H4 (cell line): Measurements from ENCODE around the gene DOP1B. TPM values are rescaled to one million over a fixed set of nuclear protein-coding genes. Genes with fewer than 3 reads are reported as not detected.

Source experiments
- DNase-seq: peaks from one replicate; pipeline ENCODE4 v3.0.0-alpha.2; 2015; ENCODE audit warnings: low spot score
- total RNA-seq: library from RNA; depleted of rRNA; stranded (reverse); fragments of >200 nt; shearing (Covaris generic); gene quantifications from 2 replicates; pipeline ENCODE4 v1.2.3, GENCODE V29; 2014; rRNA removed

DOP1B gene
- total RNA-seq, 1 experiment from 2014 or later, result 1.5 TPM

DNA sequence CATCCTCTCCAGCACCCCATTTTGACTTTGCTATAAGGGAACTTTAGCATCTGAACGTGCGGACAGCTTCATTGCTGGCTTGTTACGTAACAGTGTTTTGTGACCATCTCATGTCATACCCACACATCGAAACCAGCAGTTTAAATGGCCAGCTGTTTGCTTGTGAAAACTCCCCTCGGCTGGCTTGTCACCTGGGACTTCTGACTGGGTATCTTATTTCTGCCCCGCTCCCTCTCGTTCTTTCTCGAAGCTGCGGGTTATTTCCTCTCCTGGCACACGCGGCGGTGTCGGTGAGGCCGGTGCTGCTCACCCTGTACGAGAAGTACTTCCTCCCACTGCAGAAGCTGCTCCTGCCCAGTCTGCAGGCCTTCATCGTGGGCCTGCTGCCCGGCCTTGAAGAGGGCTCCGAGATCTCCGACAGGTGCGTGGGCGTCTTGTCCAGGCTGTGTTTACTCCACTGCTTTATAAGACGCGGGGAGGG lies 43.5 kb downstream of the DOP1B start:
- no peak for DNase-seq

DNA sequence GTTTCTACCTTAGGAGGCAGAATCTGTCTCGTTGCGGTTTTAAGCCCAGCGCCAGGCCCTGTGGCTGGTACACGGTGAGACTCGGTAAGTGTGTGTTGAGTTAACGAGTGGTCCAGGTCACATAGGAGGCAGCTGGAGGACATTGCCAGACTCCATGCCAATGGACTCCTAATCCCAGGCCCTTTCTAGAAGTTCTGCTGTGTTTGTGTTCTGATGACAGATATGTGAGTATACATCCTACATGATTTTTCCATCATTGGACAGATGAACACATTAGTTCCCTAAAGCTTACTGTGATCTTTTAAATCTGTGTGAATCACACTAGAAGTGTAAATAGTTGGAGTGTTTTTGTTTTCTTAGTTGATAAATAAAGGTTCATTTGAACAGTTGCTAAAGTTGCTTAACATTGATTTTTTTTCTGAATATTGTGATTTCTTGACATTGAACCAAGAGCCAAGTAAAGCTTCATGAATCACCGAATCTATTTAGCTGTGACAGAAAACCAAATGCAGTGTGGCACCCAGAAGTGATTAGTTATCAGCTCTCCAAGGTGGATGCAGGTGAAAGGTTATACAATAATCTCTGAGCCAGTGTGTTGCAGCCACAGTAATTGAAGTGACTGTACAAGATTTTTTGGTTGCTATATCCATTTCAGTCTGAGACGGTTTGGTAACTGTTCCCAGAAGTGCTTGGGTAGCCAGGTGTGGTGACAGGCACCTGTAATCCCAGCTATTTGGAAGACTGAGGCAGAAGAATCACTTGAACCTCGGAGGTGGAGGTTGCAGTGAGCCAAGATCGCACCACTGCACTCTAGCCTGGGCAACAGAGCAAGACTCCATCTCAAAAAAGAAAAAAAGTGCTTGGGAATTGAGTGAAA lies 46.3 kb downstream of the DOP1B start:
- no peak for DNase-seq

DNA sequence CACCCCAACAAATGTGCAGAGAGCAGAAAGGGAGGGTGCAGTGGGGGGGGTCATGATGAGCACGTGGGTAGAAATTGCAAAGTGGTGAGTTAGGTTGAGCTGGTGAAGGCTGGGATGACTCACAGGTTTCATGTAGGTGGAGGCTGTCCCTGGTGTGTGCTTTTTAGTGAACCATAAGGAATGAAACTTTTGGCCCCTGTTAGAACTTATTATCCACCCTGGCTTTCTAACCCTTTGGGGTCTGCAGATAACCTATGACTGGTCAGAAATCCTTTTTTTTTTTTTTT lies 46.9 kb downstream of the DOP1B start:
- DNase-seq, result peak; percentile 82

DNA sequence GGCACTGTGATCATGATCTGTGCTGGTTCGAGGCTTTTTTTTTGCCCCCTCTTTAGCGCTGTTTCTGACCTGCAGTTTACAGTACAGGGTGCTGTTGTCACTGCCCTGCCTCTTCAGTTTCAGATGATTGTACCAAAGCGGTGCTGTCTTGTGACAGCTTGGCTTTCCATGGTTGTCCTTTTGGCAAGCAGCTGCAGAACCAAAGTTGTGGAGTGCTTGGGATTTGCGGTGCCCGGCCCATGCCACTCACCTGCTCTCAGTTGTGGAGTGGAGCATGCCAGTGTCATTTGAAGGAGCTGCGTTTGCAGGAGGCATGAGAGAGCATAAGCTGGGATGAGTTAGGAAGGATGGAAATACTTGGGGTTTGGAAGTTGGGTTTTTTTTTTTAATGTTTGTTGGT lies 48.4 kb downstream of the DOP1B start:
- no peak for DNase-seq

DNA sequence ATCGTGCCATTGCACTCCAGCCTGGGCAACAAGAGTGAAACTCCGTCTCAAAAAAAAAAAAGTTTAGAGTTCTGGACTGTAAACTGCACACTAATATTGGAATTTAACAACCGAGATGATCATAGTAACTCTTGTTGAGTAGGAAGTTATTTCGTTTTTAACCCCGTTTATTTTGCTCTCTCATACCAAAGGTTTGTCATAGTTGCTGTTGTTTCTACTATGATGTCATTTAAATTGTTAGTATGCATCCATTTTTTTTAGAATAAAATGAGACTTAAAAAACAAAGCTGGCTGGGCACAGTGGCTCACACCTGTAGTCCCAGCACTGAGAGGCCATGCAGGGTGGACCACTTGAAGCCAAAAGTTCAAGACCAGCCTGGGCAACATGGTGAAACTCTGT lies 49.3 kb downstream of the DOP1B start:
- no peak for DNase-seq

Other genes with a start within 250 kb of the DOP1B start
- 14.6 and 18.0 TPM in 2 replicates for gene SETD4, start 96.3 kb upstream of the DOP1B start, total RNA-seq
- gene CBR1, start 86.8 kb upstream of the DOP1B start, total RNA-seq, result 290 and 329 TPM in 2 replicates
- gene CBR3, start 21.7 kb upstream of the DOP1B start, total RNA-seq, result 33.0 and 33.6 TPM in 2 replicates
- gene MORC3, start 163.4 kb downstream of the DOP1B start, total RNA-seq, result 14.3 and 17.7 TPM in 2 replicates
- gene CHAF1B, start 228.6 kb downstream of the DOP1B start, total RNA-seq, result 12.4 and 19.2 TPM in 2 replicates